ENCODE measurements around the gene DNASE1L1. TPM values are rescaled to one million over a fixed set of nuclear protein-coding genes. Genes with fewer than 3 reads are reported as not detected.

DNASE1L1 gene
- total and polyA plus RNA-seq, 2 of the 13 experiments (the other 11 are each of a cell fraction or from before 2014, with no cell fraction given): 4.7 to 12.3 TPM

DNA sequence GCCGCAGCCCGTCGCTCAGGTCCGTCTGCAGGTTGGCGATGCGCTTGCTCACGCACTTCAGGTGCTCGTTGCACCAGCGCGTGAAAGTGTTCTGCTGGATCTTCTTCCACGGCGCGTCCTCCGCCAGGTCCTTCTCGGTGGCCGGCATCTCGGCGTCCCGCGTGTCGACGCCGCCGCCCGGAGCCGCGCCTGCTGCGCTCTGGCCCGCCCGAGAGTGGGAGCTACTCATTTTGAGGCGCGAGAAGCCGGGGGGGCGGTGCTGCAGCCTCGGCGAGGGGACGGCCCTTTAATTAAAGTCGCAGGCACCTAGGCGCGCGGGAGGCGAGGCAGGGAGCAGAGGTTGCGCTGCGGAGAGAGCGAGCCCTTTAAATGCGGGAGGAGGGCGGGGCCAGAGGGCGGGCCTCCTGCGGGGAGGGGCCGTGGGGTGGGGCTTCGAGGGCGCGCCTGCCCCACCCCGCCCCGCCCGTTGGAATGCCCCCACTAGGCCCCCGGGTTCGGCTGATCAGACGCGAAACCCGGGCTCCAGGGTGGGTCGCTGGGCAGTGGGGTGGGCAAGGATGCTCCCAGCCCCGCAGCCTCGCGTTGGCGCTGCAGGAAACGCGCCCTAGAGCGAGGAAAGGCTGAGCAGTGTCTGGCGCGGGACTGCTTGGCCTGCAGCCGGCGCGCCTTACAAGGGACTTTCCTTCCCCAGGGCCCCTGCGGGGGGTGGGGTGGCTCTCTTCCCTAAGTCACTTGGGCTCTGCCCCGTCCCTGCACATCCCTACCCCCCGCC lies 37.9 kb downstream of the DNASE1L1 start (continued):
- peak; percentile 45; the same call in 1 of the 2 replicates for TF ChIP-seq ZSCAN31 (CRISPR knock-in tag; IDR thresholded peaks at IDR 0.05; ENCODE audit: low read depth)

DNA sequence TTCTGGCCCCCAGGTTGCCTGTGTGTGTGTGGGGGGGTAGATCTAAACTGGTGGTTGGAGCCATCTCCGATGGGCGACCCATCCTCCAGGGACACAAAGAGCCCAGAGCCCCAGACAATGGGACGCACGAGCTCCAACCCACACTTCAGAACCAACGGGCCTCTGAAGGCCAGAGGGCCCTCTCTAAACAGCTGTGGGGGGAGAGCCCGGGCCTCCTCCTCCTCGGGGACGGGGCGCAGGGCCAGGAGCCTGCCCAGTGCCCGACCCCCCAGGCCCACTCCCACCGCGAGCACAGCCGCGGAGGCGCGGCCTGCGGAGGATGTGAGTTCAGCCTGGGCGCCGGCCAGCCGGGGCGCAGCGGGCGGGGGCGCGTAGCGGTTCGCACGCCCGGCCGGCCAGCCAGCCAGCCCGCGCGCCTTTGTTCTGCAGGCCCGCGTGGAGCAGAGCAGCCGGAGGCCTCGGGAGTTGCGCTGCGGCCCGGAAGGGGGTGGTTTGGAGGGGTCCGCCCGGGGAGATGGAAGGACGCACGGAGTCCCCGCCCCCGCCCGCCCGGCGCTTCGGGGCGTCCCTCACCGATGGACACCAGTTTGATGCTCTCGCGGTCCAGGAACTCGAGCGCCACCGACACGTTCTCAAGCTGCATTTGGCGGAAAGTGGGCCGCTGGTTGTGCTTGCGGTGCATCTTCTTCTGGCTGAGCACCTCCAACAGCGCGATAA lies 38.6 kb downstream of the DNASE1L1 start:
- peak overlapping the region; percentile 65 to 92 (median 80) for H3K4me3 ChIP-seq (replicated peaks in 1 of 3; ENCODE audit: insufficient read depth in 1 of 3, low read depth in 2 of 3, low read length in 3 of 3)
- no peaks in the 10 kb centered on the region for H3K9me3 ChIP-seq (ENCODE audit: low read length)
- DNase-seq (ENCODE audit: low spot score) (no peak), FAIRE-seq (no peak), ATAC-seq (no peak; the same call in 2 of the 3 replicates)
- peak overlapping the region; percentile 87 for H3K9ac ChIP-seq (ENCODE audit: insufficient read depth, low read depth, low read length)
- peak overlapping the region; percentile 92 for H3K4me2 ChIP-seq (ENCODE audit: low read depth, low read length)
- H3K27ac ChIP-seq (ENCODE audit: extremely low read length, insufficient read depth, low read length): peak overlapping the region; percentile 77
- in situ Hi-C loops (cut with HindIII; ENCODE audit: extremely low pct_ligation_motif_present, low pct_unique_long_range_greater_than_20kb): no loop called here
- no peak overlapping the region for H2AFZ ChIP-seq (ENCODE audit: low read length)
- WGBS (ENCODE audit: low lambda C conversion rate): no CpG with 5 or more reads among the region's 63 CpGs
- intact Hi-C loops (cut with micrococcal nuclease; ENCODE audit: unreplicated experiment): no loop called here
- peaks cover 7 to 15% of the 10 kb centered on the region in 2 experiments; a peak in 4 of 5 replicates for H3K36me3 ChIP-seq (replicated peaks in 1 of 2; ENCODE audit: control insufficient read depth in 1 of 2, insufficient read depth in 2 of 2, low read length in 2 of 2)
- H3K27me3 ChIP-seq (ENCODE audit: control insufficient read depth in 1 of 2, insufficient read depth in 2 of 2, low read length in 2 of 2): no peaks in the 10 kb centered on the region
- H4K20me1 ChIP-seq (ENCODE audit: insufficient read depth, low read length): peaks cover 7% of the 10 kb centered on the region; the same call in 1 of the 2 replicates
- no TSS peak for BruUV-seq (replicated peaks)
- H3K4me1 ChIP-seq (ENCODE audit: insufficient read depth, low read length): peaks cover 37% of the 10 kb centered on the region
- ChIA-PET POLR2A (interaction anchor here (0.7 to 3.0 kb wide), 10 partner anchors 9 to 171 kb away, joined by 3 to 17 read pairs (median 5); partner anchors contain the start of genes EMD, RPL10 and SLC10A3), CTCF (ENCODE audit: low intra/inter-chr PET ratio, low total read pairs) (interaction anchor here (0.9 kb wide), 1 partner anchor 164 kb away, joined by 4 read pairs; no protein-coding TSS in a partner anchor)
- peaks cover 22% of the 10 kb centered on the region for H3K79me2 ChIP-seq (ENCODE audit: insufficient read depth, low read length)
- TF ChIP-seq REXO4 (CRISPR knock-in tag; IDR thresholded peaks at IDR 0.05; ENCODE audit: borderline replicate concordance) (no peak), SALL2 (CRISPR knock-in tag; IDR thresholded peaks at IDR 0.05) (no peak), ZFY (CRISPR knock-in tag; IDR thresholded peaks at IDR 0.05) (peak; percentile 29; the same call in 1 of the 2 replicates), AGO2 (optimal IDR thresholded peaks at IDR 0.05; ENCODE audit: low read depth, low read length) (peak; percentile 68), CBX2 (IDR thresholded peaks at IDR 0.05; ENCODE audit: low read depth, low read length) (no peak), CBX2 (CRISPR knock-in tag; IDR thresholded peaks at IDR 0.05; ENCODE audit: low read depth) (no peak), ZNF263 (CRISPR knock-in tag; IDR thresholded peaks at IDR 0.05) (0 out of 2 replicates have a peak, but pooled peaks have one; percentile 4), ZFP1 (CRISPR knock-in tag; IDR thresholded peaks at IDR 0.05) (no peak), TAF15 (IDR thresholded peaks at IDR 0.05; ENCODE audit: low read depth, low read length, poor library complexity, severe bottlenecking) (no peak), EHMT2 (IDR thresholded peaks at IDR 0.05; ENCODE audit: borderline replicate concordance, low read depth, low read length) (no peak), ZNF790 (CRISPR knock-in tag; IDR thresholded peaks at IDR 0.05; ENCODE audit: borderline replicate concordance) (0 out of 2 replicates have a peak, but pooled peaks have one; percentile 38), AHR (CRISPR knock-in tag; IDR thresholded peaks at IDR 0.05) (no peak), ZNF205 (CRISPR knock-in tag; IDR thresholded peaks at IDR 0.05) (no peak), RBFOX2 (IDR thresholded peaks at IDR 0.05; ENCODE audit: low read depth, low read length) (peak; percentile 0; the same call in 1 of the 2 replicates), ZFP82 (CRISPR knock-in tag; IDR thresholded peaks at IDR 0.05; ENCODE audit: borderline replicate concordance) (no peak), GATAD2A (CRISPR knock-in tag; IDR thresholded peaks at IDR 0.05) (no peak), ZNF124 (CRISPR knock-in tag; IDR thresholded peaks at IDR 0.05) (no peak), HMGA1 (CRISPR knock-in tag; conservative IDR thresholded peaks at IDR 0.05) (no peak)
- TF ChIP-seq, protein P1, sequence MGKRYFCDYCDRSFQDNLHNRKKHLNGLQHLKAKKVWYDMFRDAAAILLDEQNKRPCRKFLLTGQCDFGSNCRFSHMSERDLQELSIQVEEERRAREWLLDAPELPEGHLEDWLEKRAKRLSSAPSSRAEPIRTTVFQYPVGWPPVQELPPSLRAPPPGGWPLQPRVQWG (CRISPR knock-in tag; IDR thresholded peaks at IDR 0.05; ENCODE audit: borderline replicate concordance, low read depth): no peak
- TF ChIP-seq, protein P2, sequence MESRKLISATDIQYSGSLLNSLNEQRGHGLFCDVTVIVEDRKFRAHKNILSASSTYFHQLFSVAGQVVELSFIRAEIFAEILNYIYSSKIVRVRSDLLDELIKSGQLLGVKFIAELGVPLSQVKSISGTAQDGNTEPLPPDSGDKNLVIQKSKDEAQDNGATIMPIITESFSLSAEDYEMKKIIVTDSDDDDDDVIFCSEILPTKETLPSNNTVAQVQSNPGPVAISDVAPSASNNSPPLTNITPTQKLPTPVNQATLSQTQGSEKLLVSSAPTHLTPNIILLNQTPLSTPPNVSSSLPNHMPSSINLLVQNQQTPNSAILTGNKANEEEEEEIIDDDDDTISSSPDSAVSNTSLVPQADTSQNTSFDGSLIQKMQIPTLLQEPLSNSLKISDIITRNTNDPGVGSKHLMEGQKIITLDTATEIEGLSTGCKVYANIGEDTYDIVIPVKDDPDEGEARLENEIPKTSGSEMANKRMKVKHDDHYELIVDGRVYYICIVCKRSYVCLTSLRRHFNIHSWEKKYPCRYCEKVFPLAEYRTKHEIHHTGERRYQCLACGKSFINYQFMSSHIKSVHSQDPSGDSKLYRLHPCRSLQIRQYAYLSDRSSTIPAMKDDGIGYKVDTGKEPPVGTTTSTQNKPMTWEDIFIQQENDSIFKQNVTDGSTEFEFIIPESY (CRISPR knock-in tag; IDR thresholded peaks at IDR 0.05): no peak

Measured in HepG2 (cell line).